Kidney (tissue), 14 donors: ENCODE measurements around the gene CRYGS. TPM values are rescaled to one million over a fixed set of nuclear protein-coding genes. Genes with fewer than 3 reads are reported as not detected.

Experiments used
- DNase-seq, 5 donors: peaks; one replicate each; pipeline ENCODE4 v3.0.0-alpha.2; 2013 to 2020
- FAIRE-seq: peaks from 2 replicates; lab custom pipeline; 2012; peaks lifted over from hg19 to GRCh38; lab: Jason Lieb, UNC
- H3K27ac ChIP-seq, 2 donors: one replicate each; pipeline ENCODE4 v1.7.0; 2013; ENCODE audit warnings: low read depth in 2 of 2, low read length in 2 of 2, inconsistent platforms in 1 of 2
- H3K27me3 ChIP-seq: one replicate; pipeline ENCODE4 v1.7.1; 2013; ENCODE audit warnings: low read length, inconsistent platforms; ENCODE audit not compliant: control insufficient read depth, insufficient read depth
- H3K36me3 ChIP-seq, 3 donors: one replicate each; pipeline versions ENCODE4 v1.7.0 to v1.7.1; 2013; ENCODE audit warnings: low read length in 3 of 3, control low read depth in 1 of 3, inconsistent platforms in 1 of 3; ENCODE audit not compliant: insufficient read depth in 3 of 3, control insufficient read depth in 2 of 3
- H3K4me1 ChIP-seq, 3 donors: one replicate each; pipeline versions ENCODE4 v1.7.0 to v1.7.1; 2013; ENCODE audit warnings: low read length in 3 of 3, inconsistent platforms in 1 of 3, low read depth in 1 of 3; ENCODE audit not compliant: control insufficient read depth in 2 of 3, insufficient read depth in 2 of 3
- H3K4me3 ChIP-seq, 3 donors: one replicate each; pipeline versions ENCODE4 v1.7.0 to v1.8.1; 2013; ENCODE audit warnings: low read length in 3 of 3, control low read depth in 1 of 3, inconsistent platforms in 1 of 3
- H3K9ac ChIP-seq, 3 donors: one replicate each; pipeline versions ENCODE4 v1.7.0 to v1.7.1; 2013; ENCODE audit warnings: low read length in 3 of 3, control low read depth in 1 of 3, inconsistent platforms in 1 of 3
- H3K9me3 ChIP-seq, 3 donors: one replicate each; pipeline versions ENCODE4 v1.7.0 to v1.7.1; 2013; ENCODE audit warnings: low read length in 3 of 3, control low read depth in 1 of 3, inconsistent platforms in 1 of 3; ENCODE audit not compliant: control insufficient read depth in 2 of 3, insufficient read depth in 1 of 3
- CTCF ChIP-seq: IDR thresholded peaks from 3 replicates; pipeline ENCODE4 v1.5.1; 2012; ENCODE audit warnings: mild to moderate bottlenecking, moderate library complexity, borderline replicate concordance; ENCODE audit not compliant: insufficient read depth; ENCODE audit errors: extremely low read depth
- intact Hi-C: fragments of 100-400 bp; cut with DNase I; formaldehyde crosslinking; loops from one replicate; pipeline ENCODE4 v1.11.1; 2022
- polyA plus RNA-seq: library from polyadenylated mRNA; stranded (reverse); fragments of 350-450 nt; fragmentation: Illumina TruSeq; extraction: RNeasy Lipid Tissue Mini Kit (QIAGEN cat#74804); gene quantifications from one replicate; pipeline ENCODE4 v1.2.3, GENCODE V29; 2014; ENCODE audit warnings: low read depth, low replicate concordance; ENCODE audit not compliant: insufficient read depth
- total RNA-seq: library from RNA; stranded (reverse); fragmentation: NEBNext Ultra II Directional; extraction: Animal tissue kit (Norgen Biotek cat#: 25700); gene quantifications from one replicate; pipeline ENCODE4 v1.2.1, GENCODE V29; 2021
- donor health status: control.
- donor health status: control.
- donor health status: control.
- donor health status: control.
- donor health status: control.
- donor health status: DM: yes; HTN: yes; CAD: no.
- donor health status: Normal renal cell carcinoma (clear cell type).

Gene CRYGS
- total and polyA plus RNA-seq, 2 donors from 2014 or later = 2.9 to 3.7 TPM

DNA sequence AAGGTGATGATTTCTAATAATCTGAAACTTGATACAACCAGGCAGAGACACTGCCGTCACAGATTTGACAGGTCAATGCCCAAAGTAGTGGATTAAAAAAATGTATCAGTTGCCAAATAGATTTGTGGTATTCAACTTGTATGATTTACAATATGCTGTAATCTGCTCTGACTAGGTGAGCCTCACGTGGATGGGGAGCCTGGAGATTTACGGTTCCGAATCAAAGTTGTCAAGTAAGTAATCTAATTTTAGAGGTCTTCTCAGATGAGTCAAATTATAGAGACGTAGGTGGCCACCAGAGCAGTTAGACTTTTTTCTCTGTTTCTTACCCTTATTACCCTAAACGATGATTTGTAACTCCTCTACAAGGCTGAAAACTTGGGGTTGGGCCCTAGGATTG, 38.4 kb upstream of the CRYGS start:
- H3K9ac ChIP-seq = no peak overlapping the region
- H3K4me1 ChIP-seq = no peaks in the 10 kb centered on the region
- H3K36me3 ChIP-seq = peaks cover 5 to 41% (median 37%) of the 10 kb centered on the region in 3 donors
- FAIRE-seq (no peak), DNase-seq (no peak)
- H3K27ac ChIP-seq = no peak overlapping the region
- intact Hi-C loops = no loop called here
- no peaks in the 10 kb centered on the region for H3K9me3 ChIP-seq
- no peak overlapping the region for H3K4me3 ChIP-seq
- H3K27me3 ChIP-seq = no peaks in the 10 kb centered on the region
- TF ChIP-seq CTCF = no peak

- Histone ChIP-seq H3K27me3 (no peaks in the 10 kb centered on the region), H3K27ac (no peak overlapping the region), H3K36me3 (peaks cover 8 to 48% (median 42%) of the 10 kb centered on the region in 3 donors), H3K4me3 (no peak overlapping the region), H3K4me1 (no peaks in the 10 kb centered on the region), H3K9ac (no peak overlapping the region), H3K9me3 (no peaks in the 10 kb centered on the region)
- intact Hi-C loops = no loop called here
- FAIRE-seq (no peak), DNase-seq (no peak)
- no peak for TF ChIP-seq CTCF
These were observed 36.6 kb upstream of the CRYGS start for GRCh38 chr3:186580785-186581184.

- Histone ChIP-seq H3K36me3 (peaks cover 6 to 30% (median 27%) of the 10 kb centered on the region in 3 donors), H3K27ac (no peak overlapping the region), H3K4me1 (no peaks in the 10 kb centered on the region), H3K9ac (no peak overlapping the region), H3K4me3 (no peak overlapping the region), H3K27me3 (no peaks in the 10 kb centered on the region), H3K9me3 (no peaks in the 10 kb centered on the region)
- FAIRE-seq (no peak), DNase-seq (no peak)
- TF ChIP-seq CTCF = no peak
- intact Hi-C loops = no loop called here
These were observed 33.3 kb upstream of the CRYGS start for GRCh38 chr3:186577521-186577920.

DNA sequence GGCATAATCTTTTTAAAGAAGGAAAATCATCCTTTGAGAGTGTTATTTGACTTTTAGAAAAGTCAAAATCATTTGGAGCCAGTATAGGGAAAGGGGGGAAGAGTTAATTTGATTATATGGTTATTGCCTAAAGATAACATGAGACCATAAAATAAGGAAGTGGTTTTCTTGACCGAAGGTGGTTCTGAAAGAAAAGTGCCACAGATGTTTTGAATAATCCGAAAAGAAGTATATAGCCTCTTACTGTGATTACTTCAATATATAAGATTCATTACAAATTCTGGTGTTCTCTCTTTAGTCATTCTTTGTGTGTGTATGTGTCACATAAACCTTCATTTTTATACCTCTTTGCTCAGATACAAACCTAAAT, 27.4 kb upstream of the CRYGS start:
- peak overlapping the region in 1 of 3 donors; percentile 91 for H3K4me3 ChIP-seq
- peaks cover 0 to 14% (median 10%) of the 10 kb centered on the region in 3 donors for H3K36me3 ChIP-seq
- no peak for FAIRE-seq
- H3K4me1 ChIP-seq = peaks cover 0 to 12% (median 0%) of the 10 kb centered on the region in 3 donors
- no peak for DNase-seq
- no peaks in the 10 kb centered on the region for H3K9me3 ChIP-seq
- no peak for TF ChIP-seq CTCF
- H3K27ac ChIP-seq = no peak overlapping the region
- peak overlapping the region in 1 of 3 donors; percentile 87 for H3K9ac ChIP-seq
- intact Hi-C loops = no loop called here
- no peaks in the 10 kb centered on the region for H3K27me3 ChIP-seq
